NCI-H2171 treated with DMSO at 0.1 percent for 48 hours (cell line): ENCODE results near the gene CREBZF.
"Not testable (repeated sequence)": the region's sequence is repeated elsewhere in the genome, so short reads cannot be mapped to it uniquely, and the experiment has no call there.

ENCODE experiments used
- DNase-seq: peaks from one replicate; lab custom pipeline; 2025; lab: John Stamatoyannopoulos, UW

Gene CREBZF

GRCh38 chr11:85670949-85671663, 6.2 kb upstream of the CREBZF start:
- DNase-seq: not testable (repeated sequence)

- DNase-seq: no peak
Observed at GRCh38 chr11:85668157-85668556, 3.2 kb upstream of the CREBZF start.

- DNase-seq: no peak
Observed at GRCh38 chr11:85666687-85667086, 1.8 kb upstream of the CREBZF start.

- DNase-seq: no peak
Observed at GRCh38 chr11:85665733-85666132, 804 bp upstream of the CREBZF start.

DNA sequence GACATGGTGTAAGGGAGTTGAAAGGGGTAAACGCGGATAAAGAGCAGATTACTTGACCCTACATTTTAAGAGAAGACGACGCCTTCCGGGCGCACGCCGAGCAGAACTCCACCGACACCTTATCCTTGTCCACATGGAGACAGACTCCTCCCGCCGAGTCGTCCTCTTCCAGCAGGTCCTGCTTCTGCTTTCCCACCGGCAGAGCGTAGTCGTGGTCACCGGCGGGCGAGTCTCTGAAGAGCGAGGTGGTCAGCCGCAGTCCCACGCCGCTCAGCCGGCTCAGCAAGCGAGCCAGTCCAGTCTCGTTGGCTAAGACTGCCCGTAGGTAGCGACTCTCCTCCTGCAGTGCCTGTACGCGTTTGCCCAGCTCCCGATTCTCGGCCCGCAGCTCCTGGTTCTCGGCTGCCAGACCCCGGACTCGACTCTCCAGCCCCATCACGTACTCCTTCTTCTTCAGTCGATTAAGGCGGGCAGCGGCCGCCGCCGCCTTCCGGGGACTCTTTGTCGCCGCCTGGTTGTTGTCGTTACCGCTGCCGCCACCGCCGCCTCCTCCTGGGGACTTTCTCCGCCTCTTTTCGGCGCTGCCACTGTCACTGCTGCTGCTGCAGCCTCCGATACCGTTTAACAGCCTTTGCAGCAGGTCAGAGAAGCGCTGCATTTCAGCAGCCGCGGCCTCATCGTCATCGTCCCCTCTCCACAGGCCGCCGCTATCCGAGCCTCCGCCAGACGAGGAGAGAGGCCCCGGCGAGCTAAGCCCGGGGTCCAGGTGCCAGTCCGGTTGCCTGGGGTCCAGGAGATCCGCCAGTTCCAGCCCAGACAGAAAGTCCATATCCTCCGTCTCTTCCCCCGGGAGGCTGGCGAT, 945 bp downstream of the CREBZF start:
- DNase-seq: peak; percentile 93

- peak; percentile 49 for DNase-seq
Observed at GRCh38 chr11:85663080-85663752, 1.7 kb downstream of the CREBZF start.

DNA sequence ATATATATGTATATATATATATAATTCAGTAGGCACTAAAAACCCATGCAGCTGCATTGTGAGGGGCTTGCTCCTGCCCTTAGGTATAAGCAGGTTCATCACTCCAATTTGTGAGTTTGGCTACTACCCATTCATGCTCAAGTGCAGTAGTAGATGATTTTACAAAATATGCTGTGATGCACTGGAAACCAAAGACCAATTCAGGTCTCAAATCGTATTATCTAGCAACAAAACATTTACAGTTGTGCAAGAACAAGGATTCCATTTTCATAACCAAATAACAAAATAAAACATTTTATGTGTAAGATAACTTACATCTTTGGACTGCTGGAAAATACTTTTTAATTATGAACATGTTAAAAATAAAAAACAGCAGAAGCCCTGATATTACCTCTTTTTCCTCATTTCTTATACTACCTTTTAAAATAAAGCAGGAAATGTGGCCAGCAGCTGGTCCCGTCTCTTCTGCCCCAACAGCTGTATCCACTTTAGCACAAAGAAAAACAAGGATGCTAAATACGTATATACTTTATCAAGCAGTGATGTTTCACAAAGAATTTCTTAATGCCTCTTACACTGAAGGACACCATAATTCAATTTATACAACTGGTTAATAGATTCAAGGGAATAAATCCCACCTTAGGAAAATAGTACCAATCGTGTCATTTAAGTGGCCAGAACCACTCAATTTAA, 2.8 kb downstream of the CREBZF start:
- no peak for DNase-seq

GRCh38 chr11:85658180-85658579, 6.7 kb downstream of the CREBZF start:
- no peak for DNase-seq

GRCh38 chr11:85656777-85657176, 8.2 kb downstream of the CREBZF start:
- DNase-seq: no peak

- DNase-seq: not testable (repeated sequence)
Observed at GRCh38 chr11:85654343-85654742, 10.6 kb downstream of the CREBZF start.

- no peak for DNase-seq
Observed at GRCh38 chr11:85652786-85653447, 12.0 kb downstream of the CREBZF start.

- no peak for DNase-seq
Observed at GRCh38 chr11:85651118-85651517, 13.8 kb downstream of the CREBZF start.

DNA sequence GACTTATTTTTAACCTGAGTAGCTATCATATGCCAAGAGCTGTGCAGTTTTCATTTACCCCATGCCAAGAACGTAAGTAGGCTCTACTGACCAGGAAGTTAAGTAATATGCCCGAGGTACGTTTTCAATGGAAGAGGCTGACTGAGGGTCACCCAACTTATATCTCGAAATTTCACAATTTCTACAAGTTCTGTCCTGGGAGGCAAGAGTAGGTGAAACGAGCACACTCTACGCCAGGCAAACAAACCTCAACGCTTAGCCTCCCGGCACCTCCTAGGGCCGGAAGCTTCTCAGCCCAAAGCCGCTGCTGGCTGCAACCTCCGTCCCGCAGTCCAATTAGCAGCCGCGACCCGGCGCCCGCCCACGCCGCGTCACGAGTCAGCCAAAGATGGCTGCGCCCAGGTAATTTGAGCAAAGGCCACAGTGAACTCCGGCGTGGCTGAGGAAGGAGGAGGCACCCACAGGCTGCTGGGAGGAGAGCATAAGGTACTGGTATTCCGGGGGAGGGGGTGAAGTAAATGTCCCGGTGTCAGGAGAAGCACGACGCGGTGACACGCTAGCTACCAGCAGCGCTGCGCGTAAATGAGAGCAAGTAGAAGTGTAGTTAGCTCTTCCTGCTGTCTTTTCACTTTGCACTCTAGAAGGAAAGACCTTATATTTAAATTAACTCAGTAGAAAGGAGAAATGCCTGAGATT, 17.2 kb downstream of the CREBZF start, which contains the start of gene TMEM126A:
TSS of gene TMEM126A (plus strand) at position 364 of the 696 bp plus-strand sequence. CDS start 2,289 bp downstream, outside the sequence.
- peak; percentile 100 for DNase-seq

DNA sequence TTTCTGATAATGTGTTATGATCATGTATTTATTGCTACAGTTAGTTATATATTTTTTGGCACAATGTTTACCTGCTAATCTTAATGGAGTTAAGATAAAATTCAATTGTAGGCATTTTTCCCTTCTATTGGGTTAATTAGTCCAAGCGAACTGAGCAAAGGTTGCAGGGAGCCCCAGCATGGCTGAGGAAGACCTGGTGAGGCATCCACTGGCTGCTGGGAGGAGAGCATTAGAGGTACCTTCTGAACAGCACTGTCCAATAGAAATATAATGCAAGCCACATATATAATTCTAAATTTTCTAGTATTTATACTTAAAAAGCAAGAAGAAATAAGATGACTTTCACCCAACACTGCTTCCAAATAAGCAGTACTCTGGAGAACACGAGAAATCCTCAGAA, 17.9 kb downstream of the CREBZF start:
- DNase-seq: no peak

GRCh38 chr11:85643191-85643614, 21.7 kb downstream of the CREBZF start:
- no peak for DNase-seq

DNA sequence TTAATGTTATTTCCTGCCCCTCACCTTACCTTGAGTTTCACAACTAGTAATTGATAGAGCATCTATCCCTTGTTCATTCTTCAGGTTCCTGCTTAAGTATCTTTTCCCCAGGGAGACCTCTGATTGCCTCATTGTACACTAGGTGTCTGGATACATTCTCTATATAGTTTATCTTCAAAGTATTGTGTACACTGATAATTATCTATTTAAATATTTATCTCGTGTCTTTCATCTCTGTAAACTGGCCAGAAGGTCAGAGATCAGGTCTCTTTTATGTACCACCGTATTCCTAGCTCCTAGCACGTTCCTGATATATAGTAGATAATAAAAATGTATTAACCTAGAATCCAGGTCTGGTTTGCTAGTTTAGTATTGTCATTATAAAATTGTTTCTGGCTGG, 30.2 kb downstream of the CREBZF start:
- DNase-seq: no peak

- no peak for DNase-seq
Observed at GRCh38 chr11:85628771-85629341, 36.1 kb downstream of the CREBZF start.

GRCh38 chr11:85627998-85628770, 36.7 kb downstream of the CREBZF start, which contains the start of gene TMEM126B:
Gene TMEM126B, plus strand, starts transcription at chr11:85628593. Its CDS starts 15 bp downstream, at chr11:85628608.
- DNase-seq: peak; percentile 100

DNA sequence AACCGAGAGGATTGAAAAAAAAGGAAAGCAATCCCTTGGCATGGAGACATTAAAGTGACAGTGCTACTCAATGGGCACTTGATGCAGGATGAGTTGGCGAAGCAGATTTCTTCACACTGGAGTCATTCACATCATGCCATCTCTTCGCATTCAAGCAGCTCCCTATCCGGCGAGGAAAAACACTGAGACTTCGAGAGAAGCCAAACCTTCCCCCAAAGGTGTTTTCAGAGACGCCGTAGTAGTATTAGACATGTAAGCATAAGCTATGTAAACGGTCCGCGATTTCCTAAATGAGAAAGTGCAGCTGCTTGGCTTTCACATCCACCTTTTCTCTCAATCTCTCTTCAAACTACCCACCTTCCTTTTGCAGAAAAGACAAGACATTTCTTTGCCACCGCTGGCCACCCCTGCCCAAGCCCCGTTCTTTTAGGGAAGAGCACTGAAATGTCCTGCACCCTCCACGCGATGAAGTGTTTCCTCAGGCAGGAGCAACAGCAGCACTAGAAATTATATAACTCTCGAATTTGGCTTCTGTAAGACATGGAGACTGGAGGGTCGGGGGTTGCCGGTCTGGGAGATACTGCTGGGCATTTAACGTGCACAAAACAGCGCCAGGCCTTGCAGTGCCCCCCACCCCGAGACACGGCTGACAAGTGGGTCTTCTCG, 37.5 kb downstream of the CREBZF start, which contains the start of gene DLG2:
TSS of gene DLG2 (minus strand) at position 13 of the 666 bp plus-strand sequence.
- DNase-seq: peak; percentile 87
